ENCODE results near the gene SYNM.

The SYNM gene

GRCh38 chr15:99145005-99145404 lies 40.1 kb downstream of the SYNM start:
- no peaks in the 10 kb centered on the region for H3K36me3 Mint-ChIP-seq (ENCODE audit: low read depth)
- no peak overlapping the region for H3K27ac Mint-ChIP-seq
- no peaks in the 10 kb centered on the region for H3K4me1 Mint-ChIP-seq (ENCODE audit: low read depth)
- no peaks in the 10 kb centered on the region for H3K9me3 Mint-ChIP-seq
- H3K27me3 Mint-ChIP-seq (ENCODE audit: low read depth), result no peaks in the 10 kb centered on the region
- no peak overlapping the region for H3K4me3 Mint-ChIP-seq

- no peaks in the 10 kb centered on the region for H3K36me3 Mint-ChIP-seq (ENCODE audit: low read depth)
- H3K9me3 Mint-ChIP-seq, result no peaks in the 10 kb centered on the region
- no peak overlapping the region for H3K4me3 Mint-ChIP-seq
- no peaks in the 10 kb centered on the region for H3K4me1 Mint-ChIP-seq (ENCODE audit: low read depth)
- no peaks in the 10 kb centered on the region for H3K27me3 Mint-ChIP-seq (ENCODE audit: low read depth)
- H3K27ac Mint-ChIP-seq, result no peak overlapping the region
Observed at GRCh38 chr15:99145778-99146177, 40.9 kb downstream of the SYNM start.

GRCh38 chr15:99146661-99147060 lies 41.8 kb downstream of the SYNM start:
- no peak overlapping the region for H3K4me3 Mint-ChIP-seq
- no peaks in the 10 kb centered on the region for H3K4me1 Mint-ChIP-seq (ENCODE audit: low read depth)
- no peak overlapping the region for H3K27ac Mint-ChIP-seq
- no peaks in the 10 kb centered on the region for H3K36me3 Mint-ChIP-seq (ENCODE audit: low read depth)
- no peaks in the 10 kb centered on the region for H3K9me3 Mint-ChIP-seq
- no peaks in the 10 kb centered on the region for H3K27me3 Mint-ChIP-seq (ENCODE audit: low read depth)

- no peaks in the 10 kb centered on the region for H3K27me3 Mint-ChIP-seq (ENCODE audit: low read depth)
- H3K9me3 Mint-ChIP-seq, result no peaks in the 10 kb centered on the region
- no peaks in the 10 kb centered on the region for H3K4me1 Mint-ChIP-seq (ENCODE audit: low read depth)
- H3K27ac Mint-ChIP-seq, result no peak overlapping the region
- H3K36me3 Mint-ChIP-seq (ENCODE audit: low read depth), result no peaks in the 10 kb centered on the region
- no peak overlapping the region for H3K4me3 Mint-ChIP-seq
Observed at GRCh38 chr15:99148851-99149276, 44.0 kb downstream of the SYNM start.

- Mint-ChIP-seq H3K36me3 (ENCODE audit: low read depth) (no peaks in the 10 kb centered on the region), H3K4me3 (no peak overlapping the region), H3K9me3 (no peaks in the 10 kb centered on the region), H3K4me1 (ENCODE audit: low read depth) (no peaks in the 10 kb centered on the region), H3K27ac (no peak overlapping the region), H3K27me3 (ENCODE audit: low read depth) (no peaks in the 10 kb centered on the region)
Observed at GRCh38 chr15:99149366-99149765, 44.5 kb downstream of the SYNM start.

GRCh38 chr15:99151156-99151555 lies 46.3 kb downstream of the SYNM start:
- H3K27ac Mint-ChIP-seq, result no peak overlapping the region
- no peaks in the 10 kb centered on the region for H3K27me3 Mint-ChIP-seq (ENCODE audit: low read depth)
- no peak overlapping the region for H3K4me3 Mint-ChIP-seq
- H3K4me1 Mint-ChIP-seq (ENCODE audit: low read depth), result peaks cover 4% of the 10 kb centered on the region
- H3K36me3 Mint-ChIP-seq (ENCODE audit: low read depth), result no peaks in the 10 kb centered on the region
- H3K9me3 Mint-ChIP-seq, result no peaks in the 10 kb centered on the region

DNA sequence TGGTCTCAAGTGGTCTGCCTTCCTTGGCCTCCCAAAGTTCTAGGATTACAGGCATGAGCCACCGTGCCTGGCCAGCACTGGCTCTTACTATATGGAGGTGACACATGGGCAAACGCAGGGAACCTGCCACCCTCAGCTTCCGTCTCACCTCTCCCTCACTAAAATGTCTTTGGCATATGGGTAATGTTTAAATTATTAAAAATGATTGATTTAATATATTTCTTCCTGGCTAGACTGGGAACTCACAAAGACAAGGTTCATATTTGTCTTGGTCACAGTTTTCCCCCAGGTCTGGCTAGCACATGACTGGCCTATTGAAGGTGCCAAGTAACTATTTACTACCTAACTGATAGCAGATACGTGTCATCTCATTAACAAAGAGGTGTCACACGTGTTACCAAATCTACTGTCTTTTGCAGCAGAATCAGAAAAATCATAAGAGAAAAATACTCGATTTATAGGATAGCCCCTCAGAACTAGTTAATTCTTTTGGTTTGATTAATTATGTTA lies 48.2 kb downstream of the SYNM start:
- Mint-ChIP-seq H3K4me3 (no peak overlapping the region), H3K27ac (no peak overlapping the region), H3K36me3 (ENCODE audit: low read depth) (no peaks in the 10 kb centered on the region), H3K27me3 (ENCODE audit: low read depth) (no peaks in the 10 kb centered on the region), H3K9me3 (no peaks in the 10 kb centered on the region), H3K4me1 (ENCODE audit: low read depth) (peaks cover 6% of the 10 kb centered on the region)

GRCh38 chr15:99154271-99154670 lies 49.4 kb downstream of the SYNM start:
- Mint-ChIP-seq H3K9me3 (no peaks in the 10 kb centered on the region), H3K36me3 (ENCODE audit: low read depth) (no peaks in the 10 kb centered on the region), H3K4me1 (ENCODE audit: low read depth) (peaks cover 6% of the 10 kb centered on the region), H3K27me3 (ENCODE audit: low read depth) (no peaks in the 10 kb centered on the region), H3K27ac (no peak overlapping the region), H3K4me3 (no peak overlapping the region)

DNA sequence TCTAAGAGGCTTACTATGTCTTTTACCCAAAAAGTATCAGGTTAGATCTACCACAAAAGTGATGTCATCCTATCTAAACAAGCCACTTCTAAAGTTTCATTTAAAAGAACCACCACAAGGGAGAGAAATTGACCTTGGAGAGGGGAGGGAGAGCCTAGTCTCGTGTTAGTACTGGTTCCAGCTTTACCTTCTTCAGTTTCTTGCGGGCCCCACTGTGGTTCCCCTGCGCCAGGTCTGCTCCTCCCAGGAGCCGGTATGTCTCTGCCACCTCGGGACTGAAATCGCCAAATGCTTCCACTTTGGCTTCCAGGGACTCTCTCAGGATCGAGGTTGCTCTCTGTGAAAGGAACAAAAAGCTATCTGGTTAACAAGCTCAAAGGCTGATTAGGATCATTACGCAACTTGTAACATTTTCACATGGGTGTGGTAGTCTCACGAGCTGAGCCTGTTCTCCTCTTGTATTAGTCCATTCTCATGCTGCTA lies 51.1 kb downstream of the SYNM start:
- Mint-ChIP-seq H3K27ac (no peak overlapping the region), H3K4me3 (no peak overlapping the region), H3K36me3 (ENCODE audit: low read depth) (no peaks in the 10 kb centered on the region)

DNA sequence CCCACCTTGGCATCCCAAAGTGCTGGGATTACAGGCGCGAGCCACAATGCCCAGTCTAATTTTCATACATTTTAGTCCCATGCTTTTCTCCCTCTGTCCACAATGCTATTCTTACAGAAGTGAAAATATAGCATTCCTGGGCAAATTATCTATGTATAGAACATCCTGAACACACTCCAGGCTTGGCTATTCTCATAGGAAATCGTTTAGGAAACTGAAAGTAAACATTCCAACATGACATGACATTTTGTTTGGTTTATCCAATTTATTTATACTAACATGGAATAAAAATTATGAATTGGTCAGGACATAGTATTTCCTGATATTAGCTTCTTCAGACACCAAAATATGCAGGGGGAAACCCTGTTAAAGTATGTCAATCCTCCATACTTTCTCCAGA lies 52.6 kb downstream of the SYNM start:
- Mint-ChIP-seq H3K9me3 (no peaks in the 10 kb centered on the region), H3K4me3 (no peak overlapping the region), H3K36me3 (ENCODE audit: low read depth) (no peaks in the 10 kb centered on the region), H3K27ac (no peak overlapping the region), H3K4me1 (ENCODE audit: low read depth) (peaks cover 6% of the 10 kb centered on the region), H3K27me3 (ENCODE audit: low read depth) (no peaks in the 10 kb centered on the region)

More for the DNA sequence above, 51.1 kb downstream of the SYNM start:
- Mint-ChIP-seq H3K9me3 (no peaks in the 10 kb centered on the region), H3K27me3 (ENCODE audit: low read depth) (no peaks in the 10 kb centered on the region), H3K4me1 (ENCODE audit: low read depth) (peaks cover 6% of the 10 kb centered on the region)

DNA sequence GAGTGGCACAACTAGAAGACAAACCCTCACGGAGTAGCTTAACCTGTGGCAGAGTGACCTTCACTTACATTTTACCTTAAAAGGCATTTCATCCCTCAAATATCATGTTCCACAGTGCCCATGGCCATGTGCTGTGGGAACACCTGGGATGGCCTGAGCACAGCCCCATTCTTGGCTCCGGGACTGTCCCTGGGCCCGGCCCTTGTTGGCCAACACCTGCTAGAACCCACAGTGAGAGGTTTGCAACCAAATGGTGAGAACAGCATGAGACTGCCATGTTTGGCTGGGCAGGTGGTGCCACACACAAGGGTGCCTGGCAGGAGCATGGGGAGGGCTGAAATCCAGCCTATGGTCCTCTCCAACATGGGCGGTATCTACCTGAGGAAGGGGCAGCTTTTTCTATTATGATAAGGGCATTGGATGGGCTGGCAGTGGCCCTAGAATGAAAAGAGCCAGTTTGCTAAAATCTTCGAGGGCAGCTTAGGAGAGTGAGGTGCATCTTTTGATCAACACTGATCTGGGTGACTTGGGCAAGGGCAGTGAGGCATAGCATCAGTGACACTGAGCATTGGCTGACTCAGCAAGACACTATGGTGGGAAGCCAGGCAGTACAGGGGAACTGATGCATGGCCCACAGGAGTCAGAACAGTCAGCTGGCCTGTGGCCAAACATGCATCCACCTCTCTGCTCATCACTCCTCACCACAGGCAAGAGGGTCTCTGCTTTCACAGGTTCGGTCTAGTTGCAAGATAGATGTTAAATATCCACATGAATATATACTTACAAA lies 53.9 kb downstream of the SYNM start:
- peaks cover 18% of the 10 kb centered on the region for H3K4me1 Mint-ChIP-seq (ENCODE audit: low read depth)
- no peaks in the 10 kb centered on the region for H3K27me3 Mint-ChIP-seq (ENCODE audit: low read depth)
- H3K27ac Mint-ChIP-seq, result no peak overlapping the region
- H3K4me3 Mint-ChIP-seq, result no peak overlapping the region
- peaks cover 1% of the 10 kb centered on the region for H3K36me3 Mint-ChIP-seq (ENCODE audit: low read depth)
- H3K9me3 Mint-ChIP-seq, result no peaks in the 10 kb centered on the region

GRCh38 chr15:99163271-99164062 lies 58.6 kb downstream of the SYNM start:
- no peak overlapping the region for H3K4me3 Mint-ChIP-seq
- H3K9me3 Mint-ChIP-seq, result no peaks in the 10 kb centered on the region
- no peaks in the 10 kb centered on the region for H3K27me3 Mint-ChIP-seq (ENCODE audit: low read depth)
- peak overlapping the region; percentile 85 for H3K27ac Mint-ChIP-seq
- H3K4me1 Mint-ChIP-seq (ENCODE audit: low read depth), result peaks cover 23% of the 10 kb centered on the region
- H3K36me3 Mint-ChIP-seq (ENCODE audit: low read depth), result peaks cover 1% of the 10 kb centered on the region

DNA sequence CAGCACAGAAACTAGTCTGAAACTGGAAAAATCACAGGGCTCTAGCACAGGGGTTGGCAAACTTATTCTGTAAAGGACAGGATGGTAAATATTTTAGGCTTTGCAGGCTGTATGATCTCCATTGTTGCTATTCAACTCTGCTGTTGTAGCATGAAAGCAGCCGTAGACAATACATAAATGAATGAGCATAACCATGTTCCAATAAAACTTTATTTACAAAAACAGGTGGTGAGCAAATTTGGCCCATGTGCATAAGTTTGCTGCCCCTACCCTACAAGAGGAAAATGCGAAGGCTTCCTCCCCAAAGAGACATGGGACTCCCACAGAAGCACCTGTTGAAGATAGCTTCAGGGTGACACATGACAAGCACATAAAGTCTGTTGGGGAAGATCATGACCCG lies 59.2 kb downstream of the SYNM start:
- no peak overlapping the region for H3K4me3 Mint-ChIP-seq
- H3K27me3 Mint-ChIP-seq (ENCODE audit: low read depth), result no peaks in the 10 kb centered on the region
- H3K9me3 Mint-ChIP-seq, result no peaks in the 10 kb centered on the region
- peaks cover 1% of the 10 kb centered on the region for H3K36me3 Mint-ChIP-seq (ENCODE audit: low read depth)
- H3K27ac Mint-ChIP-seq, result no peak overlapping the region
- peaks cover 23% of the 10 kb centered on the region for H3K4me1 Mint-ChIP-seq (ENCODE audit: low read depth)

DNA sequence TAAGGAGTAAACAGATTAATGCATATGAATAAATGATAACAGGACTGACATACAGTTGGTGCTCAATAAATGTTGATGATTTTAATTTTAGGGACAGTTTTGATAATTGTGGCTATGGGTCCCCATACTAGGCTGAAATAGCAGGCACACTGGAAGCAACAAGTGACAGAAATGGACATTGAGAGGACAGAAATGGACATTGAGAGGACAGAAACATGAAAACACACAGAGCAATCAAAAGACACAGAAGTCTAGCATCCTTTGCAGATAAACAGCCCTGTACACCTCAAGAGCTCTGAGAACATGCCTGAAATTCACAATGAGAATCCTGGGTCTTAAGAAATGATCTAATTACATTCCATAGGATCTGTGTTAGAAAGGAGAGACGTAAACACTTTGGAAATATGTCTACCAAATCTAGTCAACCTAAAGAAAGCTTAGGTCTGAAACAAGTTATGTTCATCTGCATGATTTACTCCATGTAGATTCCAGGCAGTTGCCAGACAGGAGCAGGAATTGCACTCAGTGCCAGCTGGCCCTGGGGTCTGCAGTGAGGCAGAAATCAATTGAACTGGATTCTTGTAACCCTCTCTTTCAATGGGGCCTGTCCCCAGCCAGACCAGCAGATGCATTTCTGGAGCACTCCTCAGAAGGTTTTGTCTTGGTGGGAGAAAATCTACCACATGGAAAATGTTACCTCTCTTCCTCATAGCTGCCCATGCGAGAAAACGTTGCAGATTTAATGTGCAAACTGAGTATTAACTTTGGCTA lies 60.3 kb downstream of the SYNM start:
- no peaks in the 10 kb centered on the region for H3K27me3 Mint-ChIP-seq (ENCODE audit: low read depth)
- peaks cover 1% of the 10 kb centered on the region for H3K36me3 Mint-ChIP-seq (ENCODE audit: low read depth)
- peaks cover 23% of the 10 kb centered on the region for H3K4me1 Mint-ChIP-seq (ENCODE audit: low read depth)
- H3K4me3 Mint-ChIP-seq, result no peak overlapping the region
- no peak overlapping the region for H3K27ac Mint-ChIP-seq
- no peaks in the 10 kb centered on the region for H3K9me3 Mint-ChIP-seq

Measured in T-helper 1 cell treated with Interleukin-12 subunit alpha and Interleukin-12 subunit beta and Interleukin-4 antibody, amounts not matched to agents 30 μg/mL and 1 μg/mL, for 36 hours (primary cell).